Measurements from ENCODE around the gene NEIL1.
A peak's percentile ranks its signal among the peaks of the same experiment; 100 is the strongest.
"Not testable (repeated sequence)": the region's sequence is repeated elsewhere in the genome, so short reads cannot be mapped to it uniquely, and the experiment has no call there.

The NEIL1 gene, protein sequence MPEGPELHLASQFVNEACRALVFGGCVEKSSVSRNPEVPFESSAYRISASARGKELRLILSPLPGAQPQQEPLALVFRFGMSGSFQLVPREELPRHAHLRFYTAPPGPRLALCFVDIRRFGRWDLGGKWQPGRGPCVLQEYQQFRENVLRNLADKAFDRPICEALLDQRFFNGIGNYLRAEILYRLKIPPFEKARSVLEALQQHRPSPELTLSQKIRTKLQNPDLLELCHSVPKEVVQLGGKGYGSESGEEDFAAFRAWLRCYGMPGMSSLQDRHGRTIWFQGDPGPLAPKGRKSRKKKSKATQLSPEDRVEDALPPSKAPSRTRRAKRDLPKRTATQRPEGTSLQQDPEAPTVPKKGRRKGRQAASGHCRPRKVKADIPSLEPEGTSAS

DNA sequence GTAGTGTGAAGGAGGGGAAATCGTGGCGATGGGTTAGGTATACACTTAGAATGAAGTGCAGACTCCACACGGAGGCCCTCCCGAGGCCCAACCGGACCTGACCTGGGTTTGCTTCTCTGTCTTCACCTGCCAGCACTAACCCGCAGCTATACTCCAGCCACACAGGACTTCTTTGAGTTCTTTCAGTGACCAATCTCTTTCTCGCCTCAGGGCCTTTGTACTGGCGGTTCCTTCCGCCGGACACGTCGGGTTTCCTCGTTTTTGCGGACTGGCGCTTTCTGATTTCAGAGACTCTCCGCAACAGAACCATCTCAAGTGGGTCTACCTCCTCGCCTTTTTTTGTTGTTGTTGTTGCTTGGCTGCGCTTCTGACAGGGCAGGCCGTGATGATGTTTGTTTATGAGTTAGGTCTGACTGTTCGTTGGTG, at the start of gene NEIL1:
NEIL1 (plus strand) TSS at position 244 of the 426 bp plus-strand sequence. CDS start 1,867 bp downstream, outside the sequence.
- no peak for DNase-seq
- in situ Hi-C loops (cut with MboI; ENCODE audit: low pct_unique_long_range_greater_than_20kb, low sequenced_read_pairs), result no loop called here

DNA sequence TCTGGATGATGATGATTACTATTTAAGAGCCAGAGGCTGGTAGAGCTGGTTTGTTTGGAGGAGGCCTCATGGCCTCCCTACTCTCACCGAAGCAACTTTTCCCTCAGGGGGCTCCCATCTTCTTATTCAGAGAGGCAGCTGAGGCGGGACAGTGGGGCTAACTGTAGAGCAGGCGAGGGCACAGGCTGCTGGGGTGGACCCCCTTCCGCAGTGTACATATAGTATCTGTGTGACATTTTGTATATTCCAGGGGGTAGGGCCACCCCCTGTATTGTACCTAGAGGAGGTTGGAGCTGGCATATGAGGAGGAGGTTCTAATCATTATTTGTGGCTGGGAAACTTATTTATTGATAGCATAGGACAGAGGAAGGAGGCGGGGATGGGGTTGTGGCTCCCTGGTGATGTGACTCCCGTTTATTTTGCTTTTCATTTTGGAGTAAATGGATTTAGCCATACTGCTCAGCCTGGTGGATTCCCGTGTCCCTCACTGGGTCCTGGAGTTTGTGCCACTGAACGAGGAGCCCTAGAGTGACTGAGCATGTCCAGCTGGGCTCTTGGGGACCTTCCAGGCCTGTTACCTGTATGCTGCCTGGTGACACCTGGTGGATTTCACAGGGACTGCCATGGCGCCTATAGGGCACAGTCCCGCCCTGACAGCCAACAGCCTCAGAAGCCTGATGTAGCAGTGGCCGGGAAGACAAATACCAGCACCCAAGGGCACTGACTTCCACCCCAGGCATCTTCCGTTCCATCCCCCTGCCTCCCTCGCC, 48.1 kb upstream of the NEIL1 start:
- DNase-seq; in situ Hi-C loops (cut with MboI; ENCODE audit: low pct_unique_long_range_greater_than_20kb, low sequenced_read_pairs): not testable (repeated sequence)

DNA sequence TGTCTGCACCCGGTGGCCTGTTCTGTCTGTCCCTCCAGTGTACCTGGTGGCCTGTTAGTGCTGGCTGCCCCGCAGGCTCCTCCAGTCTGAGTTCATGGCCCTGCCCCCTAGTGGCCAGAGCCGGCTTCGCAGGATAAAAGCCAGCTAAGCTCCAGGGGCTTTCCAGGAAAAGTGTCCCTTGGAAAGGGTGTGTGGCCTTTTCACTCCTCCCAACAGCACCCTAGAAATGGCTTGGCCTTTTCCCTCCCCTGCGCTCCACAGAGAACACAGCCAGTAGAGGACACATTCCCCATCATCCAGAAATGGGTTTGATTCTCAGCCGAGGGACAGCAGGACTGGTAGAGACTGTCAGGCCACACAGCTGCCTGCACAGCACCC, 47.5 kb upstream of the NEIL1 start:
- in situ Hi-C loops (cut with MboI; ENCODE audit: low pct_unique_long_range_greater_than_20kb, low sequenced_read_pairs); DNase-seq: not testable (repeated sequence)

DNA sequence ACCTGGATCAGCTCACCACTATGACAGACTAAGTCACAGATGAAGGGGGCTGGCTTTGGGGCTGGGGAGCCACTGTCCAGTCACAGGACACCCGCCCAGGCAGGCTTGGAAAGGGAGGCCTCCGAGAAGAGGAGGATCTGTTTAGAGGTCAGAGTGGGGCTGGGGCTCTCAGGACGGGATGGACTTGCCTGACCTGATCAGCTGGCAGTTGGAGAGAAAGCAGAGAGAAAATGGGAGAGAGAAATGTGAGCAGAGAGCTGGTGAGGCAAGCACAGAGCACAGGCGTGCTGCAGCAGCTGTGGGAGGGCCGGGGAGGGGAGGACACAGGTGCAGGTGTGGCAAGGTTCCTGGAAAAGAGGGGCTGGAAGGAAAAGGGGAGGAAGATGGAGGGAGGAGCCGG, 46.8 kb upstream of the NEIL1 start:
- in situ Hi-C loops (cut with MboI; ENCODE audit: low pct_unique_long_range_greater_than_20kb, low sequenced_read_pairs), result loop anchor here (25.0 kb wide), 1 partner anchor 488 kb away; the partner anchor contains the start of gene LMAN1L
- not testable (repeated sequence) for DNase-seq

DNA sequence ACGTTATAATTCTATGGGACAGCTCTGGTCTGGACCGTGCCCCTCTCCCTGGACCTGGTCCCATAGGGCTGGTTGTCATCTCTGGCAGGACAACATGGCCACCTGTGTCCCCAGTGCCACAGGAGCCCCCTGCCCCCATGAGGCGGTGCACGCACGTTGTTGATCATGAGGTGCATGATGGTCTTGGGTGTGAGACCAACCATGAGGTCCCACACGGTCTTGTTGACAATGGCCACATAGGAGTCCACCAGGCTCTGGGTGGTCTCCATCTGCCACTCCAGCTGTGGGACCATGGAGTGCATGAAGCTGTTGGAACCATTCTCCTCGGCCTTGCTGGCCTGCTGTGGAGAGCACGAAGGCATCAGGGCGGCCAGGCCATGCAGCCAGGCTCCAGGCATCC, 44.5 kb upstream of the NEIL1 start:
- in situ Hi-C loops (cut with MboI; ENCODE audit: low pct_unique_long_range_greater_than_20kb, low sequenced_read_pairs), result loop anchor here (25.0 kb wide), 1 partner anchor 490 kb away; the partner anchor contains the start of gene LMAN1L
- DNase-seq, result no peak

DNA sequence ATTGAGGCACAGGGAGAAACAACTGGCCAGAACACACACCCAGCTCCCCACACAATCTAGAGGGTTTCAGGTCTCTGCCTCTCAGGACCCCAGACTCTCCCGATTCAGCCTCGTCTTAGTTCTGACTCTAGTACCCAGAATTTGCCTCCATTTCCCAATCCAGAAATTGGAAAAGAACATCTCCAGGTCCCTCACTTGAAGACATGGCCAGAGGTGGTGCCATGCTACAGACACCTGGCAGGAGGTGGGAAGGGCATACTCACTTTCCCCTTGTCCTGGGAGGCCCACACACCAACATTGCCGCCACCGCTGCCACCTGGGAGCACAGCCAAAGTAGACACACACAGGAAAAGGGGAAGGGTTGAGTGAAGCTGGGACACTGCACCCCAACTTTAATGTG, 44.1 kb upstream of the NEIL1 start:
- DNase-seq, result not testable (repeated sequence)
- in situ Hi-C loops (cut with MboI; ENCODE audit: low pct_unique_long_range_greater_than_20kb, low sequenced_read_pairs), result loop anchor here (25.0 kb wide), 1 partner anchor 490 kb away; the partner anchor contains the start of gene LMAN1L

DNA sequence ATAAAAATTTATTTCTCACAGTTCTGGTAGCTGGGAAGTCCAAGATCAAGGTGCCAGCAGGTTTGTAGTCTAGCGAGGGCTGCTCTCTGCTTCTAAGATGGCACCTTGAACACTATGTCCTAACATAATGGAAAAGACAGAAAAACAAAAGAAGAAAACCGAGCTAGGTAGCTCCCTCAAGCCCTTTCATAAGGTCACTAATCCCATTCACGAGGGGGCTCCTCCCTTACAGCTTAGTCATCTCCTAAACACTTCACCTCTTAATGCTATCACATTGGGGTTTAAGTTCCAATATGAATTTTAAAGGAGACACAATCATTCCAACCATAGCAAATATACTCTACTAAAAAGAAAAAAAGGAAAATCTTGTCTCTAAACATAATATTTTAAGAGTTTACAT, 40.7 kb upstream of the NEIL1 start:
- no peak for DNase-seq
- in situ Hi-C loops (cut with MboI; ENCODE audit: low pct_unique_long_range_greater_than_20kb, low sequenced_read_pairs), result loop anchor here (25.0 kb wide), 1 partner anchor 494 kb away; the partner anchor contains the start of gene LMAN1L

DNA sequence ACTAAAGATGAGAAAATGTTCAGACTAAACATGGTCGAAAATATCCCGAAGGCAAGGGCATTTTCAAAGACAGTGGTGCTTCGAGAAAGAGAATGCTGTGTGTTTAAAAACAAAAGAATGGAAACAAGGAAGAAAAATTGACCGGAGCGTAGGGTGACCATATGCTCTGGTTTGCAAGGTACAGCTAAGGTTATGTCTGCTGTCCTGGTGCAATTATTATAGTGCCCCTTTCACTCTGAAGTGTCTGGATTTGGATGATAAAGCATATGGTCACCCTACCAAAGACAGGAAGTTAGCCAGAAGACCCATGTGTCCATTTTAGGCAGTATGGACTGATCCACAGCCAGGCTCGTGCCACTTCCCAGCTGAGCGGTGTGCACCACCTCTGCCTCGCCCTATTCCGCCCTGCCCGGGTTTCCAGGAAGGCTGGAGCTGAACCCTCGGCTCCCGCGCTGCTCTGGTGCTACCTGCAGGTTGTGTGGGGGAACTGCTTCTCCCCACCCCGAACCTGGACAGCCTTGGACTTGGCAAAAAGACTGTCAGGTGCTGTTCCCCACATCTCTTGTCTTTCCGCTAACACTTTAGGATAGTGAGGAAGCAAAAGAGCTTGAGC, 39.0 kb upstream of the NEIL1 start:
- peak; percentile 84 for DNase-seq
- in situ Hi-C loops (cut with MboI; ENCODE audit: low pct_unique_long_range_greater_than_20kb, low sequenced_read_pairs), result loop anchor here (25.0 kb wide), 1 partner anchor 496 kb away; the partner anchor contains the start of gene LMAN1L

DNA sequence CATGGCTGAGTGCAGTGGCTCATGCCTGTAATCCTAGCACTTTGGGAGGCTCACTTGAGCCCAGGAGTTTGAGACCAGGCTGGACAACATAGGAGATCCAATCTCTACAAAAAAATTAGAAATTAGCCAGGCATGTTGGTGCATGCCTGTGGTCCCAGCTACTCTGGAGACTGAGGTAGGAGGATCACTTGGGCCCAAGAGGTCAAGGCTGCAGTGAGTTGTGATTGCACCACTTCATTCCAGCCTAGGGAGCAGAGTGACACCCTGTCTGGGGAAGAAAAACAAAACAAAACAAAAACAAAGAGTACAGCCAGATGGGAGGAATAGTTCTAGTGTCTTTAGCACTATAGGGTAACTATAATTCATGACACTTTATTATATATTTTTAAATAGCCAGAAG, 37.1 kb upstream of the NEIL1 start:
- no peak for DNase-seq
- in situ Hi-C loops (cut with MboI; ENCODE audit: low pct_unique_long_range_greater_than_20kb, low sequenced_read_pairs), result loop anchor here (25.0 kb wide), 1 partner anchor 497 kb away; the partner anchor contains the start of gene LMAN1L

DNA sequence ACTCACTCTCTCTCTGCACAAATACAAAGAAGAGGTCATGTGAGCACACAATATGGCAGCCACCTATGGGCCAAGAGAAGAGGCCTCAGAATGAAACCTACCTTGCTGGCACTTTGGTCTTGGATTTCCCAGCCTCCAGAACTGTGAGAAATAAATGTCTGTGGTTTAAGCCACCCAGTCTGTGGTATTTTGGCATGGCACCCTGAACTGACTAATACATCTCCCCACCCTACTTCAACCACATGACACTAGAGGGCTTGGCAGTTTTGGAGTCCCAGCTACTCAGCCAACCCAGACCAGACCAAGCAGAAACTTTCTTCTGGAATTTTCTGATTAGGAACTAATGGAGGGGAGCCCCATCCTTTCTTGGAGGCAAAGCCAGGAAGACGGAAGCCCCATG, 34.3 kb upstream of the NEIL1 start:
- not testable (repeated sequence) for DNase-seq
- in situ Hi-C loops (cut with MboI; ENCODE audit: low pct_unique_long_range_greater_than_20kb, low sequenced_read_pairs), result loop anchor here (25.0 kb wide), 1 partner anchor 500 kb away; the partner anchor contains the start of gene LMAN1L

DNA sequence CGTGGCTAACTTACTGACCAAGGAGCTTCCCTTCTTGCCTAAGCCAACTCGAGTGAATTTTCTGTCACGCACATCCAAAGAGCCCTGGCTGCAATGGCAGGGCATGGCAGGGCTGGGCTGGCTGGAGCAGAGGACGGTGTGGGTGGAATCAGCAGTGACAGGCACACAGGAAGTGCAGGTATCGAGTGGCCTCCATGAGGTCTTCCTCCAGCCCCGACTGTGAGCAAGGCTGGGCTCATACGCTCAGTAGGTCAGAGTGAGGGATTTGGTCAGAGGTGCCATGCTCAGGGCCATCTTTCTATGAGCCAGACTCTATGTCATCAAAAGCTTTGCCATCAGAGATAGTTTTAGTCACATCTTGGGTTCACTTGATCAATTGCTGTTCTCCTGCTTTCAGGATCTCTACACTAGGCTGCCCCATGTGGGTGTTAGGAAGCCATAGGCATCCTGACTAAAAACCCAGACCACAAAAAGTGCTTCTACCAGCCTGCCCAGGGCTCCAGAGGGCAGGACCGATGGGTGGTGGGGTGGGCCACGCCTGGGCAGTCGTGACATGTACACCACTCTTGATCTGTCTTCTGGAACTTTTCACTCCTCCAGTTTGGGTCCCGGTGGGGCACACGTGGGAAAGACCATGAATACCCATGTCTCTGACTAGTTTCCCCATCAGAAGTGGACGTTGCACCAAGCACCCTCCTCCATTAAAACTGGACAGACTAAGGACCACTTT, 33.6 kb upstream of the NEIL1 start:
- in situ Hi-C loops (cut with MboI; ENCODE audit: low pct_unique_long_range_greater_than_20kb, low sequenced_read_pairs), result loop anchor here (25.0 kb wide), 1 partner anchor 501 kb away; the partner anchor contains the start of gene LMAN1L

DNA sequence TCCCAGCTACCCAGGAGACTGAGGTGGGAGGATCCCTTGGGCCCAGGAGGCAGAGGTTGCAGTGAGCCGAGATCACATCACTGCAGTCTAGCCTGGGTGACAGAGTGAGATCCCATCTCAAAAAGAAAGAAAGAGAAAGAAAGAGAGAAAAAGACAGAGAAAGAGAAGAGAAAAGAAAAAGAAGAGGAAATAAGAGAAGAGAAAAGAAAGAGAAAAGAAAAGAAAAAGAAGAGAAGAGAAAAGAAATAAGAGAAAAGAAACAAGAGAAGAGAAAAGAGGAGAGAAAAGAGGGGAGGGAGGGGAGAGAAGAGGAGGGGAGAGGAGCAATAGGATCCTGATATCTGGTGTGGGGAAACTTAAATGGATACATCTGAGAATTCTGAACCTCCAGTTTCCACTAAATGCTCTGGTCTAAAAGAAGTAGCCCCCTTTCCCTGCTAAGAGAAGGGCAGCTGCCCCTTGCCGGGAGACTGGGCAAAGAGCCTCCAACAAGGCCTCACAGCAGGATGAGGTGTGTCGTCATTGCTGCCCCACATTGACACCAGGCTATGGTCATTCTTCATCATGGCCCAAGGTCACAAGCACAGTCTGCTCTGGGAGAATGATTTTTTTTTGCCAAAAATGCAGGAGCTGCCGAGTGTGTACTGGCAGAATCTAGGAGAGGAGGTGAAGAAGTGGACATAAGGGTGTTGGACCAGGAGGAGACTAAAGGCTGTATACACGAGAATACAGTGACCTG, 32.1 kb upstream of the NEIL1 start:
- in situ Hi-C loops (cut with MboI; ENCODE audit: low pct_unique_long_range_greater_than_20kb, low sequenced_read_pairs), result loop anchor here (25.0 kb wide), 1 partner anchor 502 kb away; the partner anchor contains the start of gene LMAN1L
- no peak for DNase-seq

More for the DNA sequence above, 33.6 kb upstream of the NEIL1 start:
- no peak for DNase-seq

DNA sequence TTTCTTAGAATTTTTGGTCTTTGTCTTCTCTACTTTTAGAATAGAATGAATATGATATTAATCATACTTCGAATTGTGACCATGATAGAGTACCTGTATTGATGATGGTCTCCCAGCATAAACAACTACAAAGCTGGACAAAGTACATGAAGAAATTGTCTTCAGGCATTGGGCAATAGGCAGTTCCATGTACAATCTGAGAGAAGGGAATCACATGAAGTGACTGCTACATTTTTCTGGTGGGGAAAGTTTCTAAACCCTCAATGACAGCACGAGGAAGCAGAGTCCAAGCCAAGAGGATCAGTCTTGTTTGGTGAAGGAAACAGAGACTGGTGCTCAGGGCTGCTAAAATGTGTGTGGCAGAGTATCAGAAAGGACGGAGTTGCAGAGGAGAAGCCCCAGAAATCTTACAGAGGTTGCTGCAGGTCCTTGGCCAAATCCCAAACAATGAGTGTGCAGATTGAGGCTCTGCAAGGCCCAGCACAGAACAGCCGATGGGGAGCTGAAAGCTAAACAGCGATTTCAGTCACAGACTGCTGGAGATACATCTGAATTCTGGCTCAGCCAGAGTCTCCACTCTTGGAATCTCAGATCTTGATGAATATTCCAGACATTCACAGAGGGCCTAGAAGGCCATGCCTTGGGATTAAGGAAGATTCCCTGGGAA, 27.5 kb upstream of the NEIL1 start:
- DNase-seq, result not testable (repeated sequence)
- in situ Hi-C loops (cut with MboI; ENCODE audit: low pct_unique_long_range_greater_than_20kb, low sequenced_read_pairs), result loop anchor here (25.0 kb wide), 1 partner anchor 507 kb away; the partner anchor contains the start of gene LMAN1L

DNA sequence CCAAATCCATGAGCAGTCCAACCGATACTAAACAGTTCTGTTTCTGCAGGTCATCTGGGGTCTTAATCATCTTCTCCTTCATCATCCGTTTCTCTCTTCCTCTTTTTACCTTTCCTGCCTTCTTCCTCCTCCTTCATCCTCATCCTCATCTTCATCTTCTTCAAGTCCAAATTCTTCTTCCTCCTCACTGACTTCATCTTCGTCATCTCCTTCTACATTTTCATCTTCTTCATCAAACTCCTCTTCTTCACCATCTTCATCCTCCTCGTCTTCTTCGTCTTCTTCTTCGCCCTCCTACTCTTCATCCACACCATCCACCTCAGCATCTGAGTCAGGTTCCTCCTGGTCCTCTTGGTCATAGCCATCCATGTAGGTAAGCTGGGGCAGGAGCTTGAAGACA, 25.1 kb upstream of the NEIL1 start:
- in situ Hi-C loops (cut with MboI; ENCODE audit: low pct_unique_long_range_greater_than_20kb, low sequenced_read_pairs), result loop anchor here (25.0 kb wide), 1 partner anchor 509 kb away; the partner anchor contains the start of gene LMAN1L
- DNase-seq, result no peak

DNA sequence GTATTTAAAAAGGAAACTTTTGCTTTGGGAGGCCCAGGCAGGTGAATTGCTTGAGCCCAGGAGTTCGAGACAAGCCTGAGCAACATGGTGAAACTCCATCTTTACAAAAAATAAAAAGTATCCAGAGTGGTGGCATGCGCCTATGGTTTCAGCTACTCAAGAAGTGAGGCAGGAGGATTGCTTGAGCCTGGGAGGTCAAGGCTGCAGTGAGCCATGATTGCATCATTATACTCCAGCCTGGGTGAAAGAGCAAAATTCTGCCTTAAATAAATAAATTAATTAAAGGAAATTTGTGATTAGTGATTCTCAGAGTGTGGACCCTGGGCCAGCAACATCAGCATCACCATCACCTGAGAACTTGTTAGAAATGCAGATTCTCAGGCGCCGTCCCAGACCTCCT, 20.9 kb upstream of the NEIL1 start:
- DNase-seq, result no peak
- in situ Hi-C loops (cut with MboI; ENCODE audit: low pct_unique_long_range_greater_than_20kb, low sequenced_read_pairs), result no loop called here

DNA sequence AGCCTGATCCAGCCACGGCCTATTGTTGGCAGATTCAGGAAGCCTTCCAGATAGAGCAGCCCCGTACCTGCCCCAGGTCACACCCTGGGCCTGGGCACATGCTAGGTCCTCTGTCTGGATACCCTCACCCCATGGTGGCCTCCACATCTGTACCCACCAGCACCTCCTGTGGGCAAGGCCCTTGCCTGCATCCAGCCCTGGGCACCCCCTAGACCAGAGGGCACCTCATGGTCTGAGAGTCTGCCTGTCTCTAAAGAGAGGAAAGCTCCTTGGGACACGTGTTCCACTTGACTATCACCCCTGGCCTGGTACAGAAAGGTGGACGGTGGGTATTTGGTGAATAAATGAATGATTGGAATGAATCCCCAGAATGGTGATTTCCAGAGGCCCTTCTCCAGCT, 19.8 kb upstream of the NEIL1 start:
- no peak for DNase-seq
- in situ Hi-C loops (cut with MboI; ENCODE audit: low pct_unique_long_range_greater_than_20kb, low sequenced_read_pairs), result no loop called here

DNA sequence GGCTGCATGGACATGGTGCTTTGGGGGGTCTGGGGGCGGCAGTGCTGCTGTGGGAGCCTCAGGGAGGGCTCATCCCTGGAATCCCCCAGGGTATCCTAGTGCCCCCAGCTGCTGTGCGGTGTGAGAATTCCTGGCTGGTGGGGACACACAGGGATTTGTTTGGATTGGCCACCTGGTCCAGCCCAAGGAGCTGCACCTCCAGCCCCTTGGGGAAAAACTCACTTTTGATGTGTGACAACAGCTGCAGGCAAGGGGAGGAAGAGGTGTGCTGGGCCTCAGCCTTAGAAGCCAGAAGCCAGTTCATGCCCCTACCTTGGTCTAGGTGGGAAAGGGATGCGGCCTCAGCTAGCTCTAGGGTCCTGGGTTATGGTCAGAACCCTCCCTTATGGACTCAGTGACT, 19.3 kb upstream of the NEIL1 start:
- in situ Hi-C loops (cut with MboI; ENCODE audit: low pct_unique_long_range_greater_than_20kb, low sequenced_read_pairs), result no loop called here
- no peak for DNase-seq
